Measurements from ENCODE around the gene FAM114A2. TPM values are rescaled to one million over a fixed set of nuclear protein-coding genes. Genes with fewer than 3 reads are reported as not detected.

FAM114A2 gene
- total RNA-seq, 1 experiment from 2014 or later: 19.8 TPM

DNA sequence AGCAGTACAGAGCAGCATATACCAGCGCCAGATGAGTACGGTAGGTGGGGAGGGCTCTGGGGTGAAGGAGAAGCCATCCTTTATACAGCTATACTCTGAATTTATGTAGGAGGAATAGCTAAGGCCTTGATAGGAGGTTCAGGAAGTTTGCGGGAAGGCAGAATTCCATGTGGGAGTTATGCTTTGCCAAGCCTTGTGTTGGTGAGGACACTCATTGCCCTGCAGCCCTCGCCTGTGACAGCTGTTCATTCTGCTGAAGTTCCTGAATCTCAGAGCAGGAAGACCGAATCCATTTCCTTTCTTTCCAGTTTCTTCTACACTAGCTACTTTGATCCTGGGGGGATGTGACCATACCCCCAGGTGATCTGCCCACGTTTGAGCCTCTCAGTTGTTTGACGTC, 7.8 kb upstream of the FAM114A2 start:
- Histone ChIP-seq H3K4me1 (ENCODE audit: control insufficient read depth in 1 of 2, insufficient read depth in 2 of 2, low read length in 2 of 2) (no peaks in the 10 kb centered on the region), H2AFZ (ENCODE audit: low read depth, low read length, poor library complexity, severe bottlenecking) (no peak overlapping the region), H3K9me3 (ENCODE audit: control insufficient read depth in 1 of 2, insufficient read depth in 1 of 2, low read depth in 1 of 2, low read length in 2 of 2) (no peaks in the 10 kb centered on the region), H3K9me2 (ENCODE audit: insufficient read depth) (no peaks in the 10 kb centered on the region), H3K4me3 (replicated peaks in 1 of 2; ENCODE audit: low read depth in 1 of 2, low read length in 2 of 2) (no peak overlapping the region), H3K27me3 (ENCODE audit: insufficient read depth, low read length) (no peaks in the 10 kb centered on the region), H3K9ac (ENCODE audit: low read length) (no peak overlapping the region), H3K27ac (ENCODE audit: low read depth, low read length) (no peak overlapping the region), H4K20me1 (ENCODE audit: insufficient read depth) (no peaks in the 10 kb centered on the region; the same call in 1 of the 2 replicates), H3K36me3 (ENCODE audit: control insufficient read depth in 1 of 2, insufficient read depth in 2 of 2, low read length in 2 of 2) (no peaks in the 10 kb centered on the region; a peak in 1 of 4 replicates), H3K4me2 (ENCODE audit: low read length) (no peak overlapping the region), H3K79me2 (ENCODE audit: insufficient read depth, low read length) (peaks cover 53% of the 10 kb centered on the region)
- ChIA-PET RAD21 (ENCODE audit: low non-redundant PET in 1 of 2, low total read pairs in 2 of 2, uncharacterized antibody in 2 of 2, unreplicated experiment in 2 of 2) (no interaction called here), POLR2A (no interaction called here), CTCF (no interaction called here)
- TF ChIP-seq SP1 (IDR thresholded peaks at IDR 0.05; ENCODE audit: low read depth) (no peak), CEBPB (IDR thresholded peaks at IDR 0.05; ENCODE audit: low read depth) (no peak), SIN3A (IDR thresholded peaks at IDR 0.05; ENCODE audit: low read depth) (no peak), POLR2AphosphoS5 (IDR thresholded peaks at IDR 0.05; ENCODE audit: low read depth, low read length) (no peak), POLR2A (IDR thresholded peaks at IDR 0.05; ENCODE audit: borderline replicate concordance, extremely low read depth, insufficient read depth, insufficient read length) (no peak), CBX3 (IDR thresholded peaks at IDR 0.05; ENCODE audit: low read depth) (no peak)
- TF ChIP-seq, protein P1, sequence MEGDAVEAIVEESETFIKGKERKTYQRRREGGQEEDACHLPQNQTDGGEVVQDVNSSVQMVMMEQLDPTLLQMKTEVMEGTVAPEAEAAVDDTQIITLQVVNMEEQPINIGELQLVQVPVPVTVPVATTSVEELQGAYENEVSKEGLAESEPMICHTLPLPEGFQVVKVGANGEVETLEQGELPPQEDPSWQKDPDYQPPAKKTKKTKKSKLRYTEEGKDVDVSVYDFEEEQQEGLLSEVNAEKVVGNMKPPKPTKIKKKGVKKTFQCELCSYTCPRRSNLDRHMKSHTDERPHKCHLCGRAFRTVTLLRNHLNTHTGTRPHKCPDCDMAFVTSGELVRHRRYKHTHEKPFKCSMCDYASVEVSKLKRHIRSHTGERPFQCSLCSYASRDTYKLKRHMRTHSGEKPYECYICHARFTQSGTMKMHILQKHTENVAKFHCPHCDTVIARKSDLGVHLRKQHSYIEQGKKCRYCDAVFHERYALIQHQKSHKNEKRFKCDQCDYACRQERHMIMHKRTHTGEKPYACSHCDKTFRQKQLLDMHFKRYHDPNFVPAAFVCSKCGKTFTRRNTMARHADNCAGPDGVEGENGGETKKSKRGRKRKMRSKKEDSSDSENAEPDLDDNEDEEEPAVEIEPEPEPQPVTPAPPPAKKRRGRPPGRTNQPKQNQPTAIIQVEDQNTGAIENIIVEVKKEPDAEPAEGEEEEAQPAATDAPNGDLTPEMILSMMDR (IDR thresholded peaks at IDR 0.05 in 2 of 3, conservative IDR thresholded peaks at IDR 0.05 in 1 of 3; ENCODE audit: borderline replicate concordance in 1 of 3, insufficient read depth in 1 of 3, low read depth in 2 of 3, low read length in 2 of 3): no peak
- DNase-seq (ENCODE audit: low read depth, low spot score) (no peak), ATAC-seq (no peak)
- no TSS peak for BruUV-seq (replicated peaks)
- intact Hi-C loops (cut with micrococcal nuclease): no loop called here

DNA sequence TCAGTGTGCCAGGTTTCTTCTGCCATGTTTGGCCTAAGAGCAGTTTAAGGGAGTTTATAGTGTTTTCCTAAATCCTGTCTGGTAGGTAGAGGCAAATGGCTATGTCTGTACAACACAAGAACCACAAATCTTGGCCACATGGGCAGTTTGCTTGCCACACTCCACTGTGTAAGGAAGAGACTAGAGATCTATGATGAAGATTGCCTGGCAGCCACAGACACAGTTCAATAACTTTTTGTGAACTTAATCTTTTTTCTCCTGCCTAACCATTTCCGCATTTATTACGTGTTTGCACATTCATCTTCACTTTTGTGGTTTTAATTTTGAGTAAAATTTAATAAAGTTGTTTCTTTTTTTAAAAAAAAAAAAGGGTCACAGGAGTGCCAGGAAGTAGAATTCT, 5.9 kb upstream of the FAM114A2 start:
- Histone ChIP-seq H3K79me2 (ENCODE audit: insufficient read depth, low read length) (peaks cover 72% of the 10 kb centered on the region), H3K9me3 (ENCODE audit: control insufficient read depth in 1 of 2, insufficient read depth in 1 of 2, low read depth in 1 of 2, low read length in 2 of 2) (no peaks in the 10 kb centered on the region), H3K4me2 (ENCODE audit: low read length) (no peak overlapping the region), H3K27me3 (ENCODE audit: insufficient read depth, low read length) (no peaks in the 10 kb centered on the region), H4K20me1 (ENCODE audit: insufficient read depth) (no peaks in the 10 kb centered on the region; the same call in 1 of the 2 replicates), H3K4me3 (replicated peaks in 1 of 2; ENCODE audit: low read depth in 1 of 2, low read length in 2 of 2) (no peak overlapping the region), H3K36me3 (ENCODE audit: control insufficient read depth in 1 of 2, insufficient read depth in 2 of 2, low read length in 2 of 2) (no peaks in the 10 kb centered on the region; a peak in 1 of 4 replicates), H3K9ac (ENCODE audit: low read length) (no peak overlapping the region), H3K4me1 (ENCODE audit: control insufficient read depth in 1 of 2, insufficient read depth in 2 of 2, low read length in 2 of 2) (peaks cover 3 to 4% of the 10 kb centered on the region in 2 experiments), H3K27ac (ENCODE audit: low read depth, low read length) (no peak overlapping the region), H3K9me2 (ENCODE audit: insufficient read depth) (no peaks in the 10 kb centered on the region), H2AFZ (ENCODE audit: low read depth, low read length, poor library complexity, severe bottlenecking) (no peak overlapping the region)
- POLR2A ChIA-PET: no interaction called here
- ATAC-seq (no peak), DNase-seq (ENCODE audit: low read depth, low spot score) (no peak)
- intact Hi-C loops (cut with micrococcal nuclease): no loop called here
- no TSS peak for BruUV-seq (replicated peaks)
- TF ChIP-seq POLR2AphosphoS5 (IDR thresholded peaks at IDR 0.05; ENCODE audit: low read depth, low read length) (no peak), TCF7L2 (IDR thresholded peaks at IDR 0.05; ENCODE audit: borderline replicate concordance, extremely low read depth, insufficient read depth, insufficient read length) (no peak), SIN3A (IDR thresholded peaks at IDR 0.05; ENCODE audit: low read depth) (no peak), JUND (IDR thresholded peaks at IDR 0.05) (no peak), ZFX (IDR thresholded peaks at IDR 0.05) (no peak), POLR2A (IDR thresholded peaks at IDR 0.05; ENCODE audit: borderline replicate concordance, extremely low read depth, insufficient read depth, insufficient read length) (no peak), FOSL1 (IDR thresholded peaks at IDR 0.05; ENCODE audit: low read depth) (no peak), SRF (IDR thresholded peaks at IDR 0.05; ENCODE audit: low read depth) (no peak), EZH2phosphoT487 (IDR thresholded peaks at IDR 0.05; ENCODE audit: borderline replicate concordance) (no peak)
- TF ChIP-seq, protein P2, sequence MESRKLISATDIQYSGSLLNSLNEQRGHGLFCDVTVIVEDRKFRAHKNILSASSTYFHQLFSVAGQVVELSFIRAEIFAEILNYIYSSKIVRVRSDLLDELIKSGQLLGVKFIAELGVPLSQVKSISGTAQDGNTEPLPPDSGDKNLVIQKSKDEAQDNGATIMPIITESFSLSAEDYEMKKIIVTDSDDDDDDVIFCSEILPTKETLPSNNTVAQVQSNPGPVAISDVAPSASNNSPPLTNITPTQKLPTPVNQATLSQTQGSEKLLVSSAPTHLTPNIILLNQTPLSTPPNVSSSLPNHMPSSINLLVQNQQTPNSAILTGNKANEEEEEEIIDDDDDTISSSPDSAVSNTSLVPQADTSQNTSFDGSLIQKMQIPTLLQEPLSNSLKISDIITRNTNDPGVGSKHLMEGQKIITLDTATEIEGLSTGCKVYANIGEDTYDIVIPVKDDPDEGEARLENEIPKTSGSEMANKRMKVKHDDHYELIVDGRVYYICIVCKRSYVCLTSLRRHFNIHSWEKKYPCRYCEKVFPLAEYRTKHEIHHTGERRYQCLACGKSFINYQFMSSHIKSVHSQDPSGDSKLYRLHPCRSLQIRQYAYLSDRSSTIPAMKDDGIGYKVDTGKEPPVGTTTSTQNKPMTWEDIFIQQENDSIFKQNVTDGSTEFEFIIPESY (IDR thresholded peaks at IDR 0.05; ENCODE audit: extremely low read depth, insufficient replicate concordance, low read length): no peak
- RAD21 ChIA-PET (ENCODE audit: low non-redundant PET in 1 of 2, low total read pairs in 2 of 2, uncharacterized antibody in 2 of 2, unreplicated experiment in 2 of 2): no interaction called here
- CTCF ChIA-PET: no interaction called here
